Measurements from ENCODE around the gene SVOP.
"Not testable (repeated sequence)": the region's sequence is repeated elsewhere in the genome, so short reads cannot be mapped to it uniquely, and the experiment has no call there.

SVOP gene

DNA sequence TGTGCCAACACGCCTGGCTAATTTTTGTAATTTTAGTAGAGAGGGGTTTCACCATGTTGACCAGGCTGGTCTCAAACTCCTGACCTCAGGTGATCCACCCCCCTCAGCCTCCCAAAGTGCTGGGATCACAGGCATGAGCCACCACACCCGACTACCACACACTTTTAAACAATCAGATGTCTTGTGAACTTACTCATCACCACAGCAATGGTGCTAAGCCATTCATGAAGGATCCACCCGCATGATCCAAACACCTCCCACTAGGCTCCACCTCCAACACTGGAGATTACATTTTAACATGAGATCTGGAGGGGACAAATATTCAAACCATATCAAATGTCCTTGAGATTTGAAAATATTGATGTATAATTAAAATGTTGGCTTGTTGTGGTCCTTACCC lies 7.8 kb upstream of the SVOP start:
- DNase-seq = not testable (repeated sequence)

- peak; percentile 30 for DNase-seq
Observed at GRCh38 chr12:109027767-109028166, 6.9 kb upstream of the SVOP start.

DNA sequence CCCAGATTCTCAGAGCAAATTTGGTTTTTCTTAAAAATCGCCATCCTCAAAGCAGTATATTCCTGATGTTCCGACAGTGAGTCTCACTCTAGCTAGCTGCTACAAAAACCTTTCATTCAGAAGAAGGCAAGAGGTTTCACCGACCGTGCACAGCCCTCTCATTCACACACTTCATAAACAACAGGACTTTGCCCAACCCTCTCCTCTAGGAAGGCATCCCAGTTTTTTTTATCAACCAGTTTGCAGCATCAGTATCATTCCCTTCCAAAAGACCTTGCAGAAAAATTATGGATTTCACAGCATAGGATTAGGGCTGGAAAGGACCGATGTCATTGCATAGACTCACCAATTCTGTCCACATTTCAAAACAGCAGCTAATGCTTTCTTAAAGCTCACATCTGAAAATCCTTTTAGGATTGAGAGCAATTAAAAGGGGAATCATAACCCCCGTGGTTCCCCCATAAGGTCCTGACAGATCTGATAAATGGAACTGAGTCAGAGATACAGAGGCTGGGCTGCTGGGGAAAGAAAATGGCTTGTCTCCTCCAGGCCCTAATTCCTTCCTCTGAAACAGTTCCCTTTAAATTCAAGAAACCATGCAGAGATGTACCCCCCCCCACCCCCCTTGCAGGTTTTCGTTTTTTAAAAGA lies 597 bp downstream of the SVOP start:
- no peak for DNase-seq

DNA sequence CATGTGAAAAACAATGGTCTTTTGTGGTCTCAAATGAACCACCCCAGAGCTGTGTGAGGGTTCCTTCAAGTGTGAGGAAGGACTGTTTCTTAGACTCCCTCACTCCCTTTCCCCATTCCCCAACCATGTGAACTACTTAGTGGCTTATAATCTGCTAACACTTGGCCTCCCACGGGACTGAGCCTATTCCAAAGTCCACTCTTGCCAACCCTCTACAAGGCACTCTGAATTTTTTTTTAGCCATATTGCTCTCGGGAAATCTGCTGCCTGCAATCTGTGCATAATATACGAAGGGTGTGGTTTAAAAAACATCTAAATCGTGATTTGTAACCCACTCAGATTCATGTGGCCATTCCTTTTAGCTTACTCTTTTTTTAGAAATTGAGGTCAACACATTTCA lies 2.6 kb downstream of the SVOP start:
- DNase-seq = no peak

- no peak for DNase-seq
Observed at GRCh38 chr12:109016978-109017377, 3.9 kb downstream of the SVOP start.

GRCh38 chr12:109016016-109016415 lies 4.9 kb downstream of the SVOP start:
- no peak for DNase-seq

DNA sequence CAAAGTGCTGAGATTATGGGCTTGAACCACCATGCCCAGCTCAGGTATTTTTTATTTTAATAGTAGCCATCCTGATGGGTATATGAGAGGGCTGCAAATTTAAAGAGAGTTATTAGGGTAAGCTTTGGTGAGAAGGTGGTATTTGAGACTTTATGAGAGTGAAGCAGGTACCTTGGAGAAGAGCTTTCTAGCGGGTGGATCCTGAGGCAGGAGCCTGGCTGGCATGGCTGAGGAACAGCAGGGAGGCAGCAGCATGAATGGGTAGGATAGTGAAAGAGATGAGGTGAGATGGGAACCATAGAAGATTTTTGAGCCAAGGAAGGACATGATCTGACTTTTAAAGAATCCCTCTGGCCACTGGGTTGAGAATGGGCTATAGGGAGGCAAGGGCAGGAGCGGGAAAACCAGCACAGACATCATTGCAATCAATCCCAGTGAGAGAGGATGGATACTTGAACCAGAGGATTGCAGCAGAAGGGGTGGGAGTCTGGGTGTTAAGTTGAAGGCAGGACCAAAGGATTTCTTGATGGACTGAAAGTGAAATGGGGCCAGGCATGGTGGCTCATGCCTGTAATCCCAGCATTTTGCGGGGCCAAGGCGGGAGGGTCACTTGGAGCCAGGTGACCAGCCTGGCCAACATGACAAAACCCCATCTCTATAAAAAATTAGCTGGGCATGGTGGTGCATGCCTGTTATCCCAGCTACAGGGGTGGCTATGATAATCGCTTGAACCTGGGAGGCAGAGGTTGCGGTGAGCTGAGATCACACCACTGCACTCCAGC lies 5.7 kb downstream of the SVOP start:
- DNase-seq = no peak

- DNase-seq = no peak
Observed at GRCh38 chr12:109010259-109010658, 10.6 kb downstream of the SVOP start.

DNA sequence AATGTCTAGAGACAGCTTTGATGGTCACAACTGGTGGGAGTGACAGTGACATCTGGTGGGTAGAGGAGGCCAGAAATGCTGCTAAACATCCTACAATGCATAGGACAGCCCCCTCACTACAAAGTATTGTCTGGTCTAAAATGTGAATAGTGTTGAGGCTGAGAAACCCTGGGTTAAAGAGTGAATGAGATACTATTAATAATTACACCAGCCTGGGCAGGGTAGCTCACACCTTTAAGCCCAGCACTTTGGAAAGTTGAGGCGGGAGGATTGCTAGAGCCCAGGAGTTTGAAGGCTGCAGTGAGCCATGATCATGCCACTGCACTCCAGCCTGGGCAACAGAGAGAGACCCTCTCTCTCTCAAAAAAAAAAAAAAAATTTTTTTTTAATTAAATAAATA lies 11.1 kb downstream of the SVOP start:
- DNase-seq = no peak

- no peak for DNase-seq
Observed at GRCh38 chr12:109004017-109004416, 16.9 kb downstream of the SVOP start.

DNA sequence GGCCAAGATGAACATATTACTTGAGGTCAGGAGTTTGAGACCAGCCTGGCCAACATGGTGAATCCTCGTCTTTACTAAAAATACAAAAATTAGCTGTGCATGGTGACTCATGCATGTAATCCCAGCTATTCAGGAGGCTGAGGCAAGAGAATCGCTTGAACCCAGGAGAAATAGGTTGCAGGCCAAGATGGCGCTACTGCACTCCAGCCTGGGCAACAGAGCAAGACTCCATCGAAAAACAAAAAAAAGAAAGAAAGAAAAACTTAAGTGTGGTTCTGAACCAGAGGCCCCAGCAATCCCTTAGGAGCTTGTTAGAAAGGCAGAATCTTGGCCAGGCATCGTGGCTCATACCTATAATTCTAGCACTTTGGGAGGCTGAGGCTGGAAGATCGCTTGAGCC lies 24.5 kb downstream of the SVOP start:
- no peak for DNase-seq

DNA sequence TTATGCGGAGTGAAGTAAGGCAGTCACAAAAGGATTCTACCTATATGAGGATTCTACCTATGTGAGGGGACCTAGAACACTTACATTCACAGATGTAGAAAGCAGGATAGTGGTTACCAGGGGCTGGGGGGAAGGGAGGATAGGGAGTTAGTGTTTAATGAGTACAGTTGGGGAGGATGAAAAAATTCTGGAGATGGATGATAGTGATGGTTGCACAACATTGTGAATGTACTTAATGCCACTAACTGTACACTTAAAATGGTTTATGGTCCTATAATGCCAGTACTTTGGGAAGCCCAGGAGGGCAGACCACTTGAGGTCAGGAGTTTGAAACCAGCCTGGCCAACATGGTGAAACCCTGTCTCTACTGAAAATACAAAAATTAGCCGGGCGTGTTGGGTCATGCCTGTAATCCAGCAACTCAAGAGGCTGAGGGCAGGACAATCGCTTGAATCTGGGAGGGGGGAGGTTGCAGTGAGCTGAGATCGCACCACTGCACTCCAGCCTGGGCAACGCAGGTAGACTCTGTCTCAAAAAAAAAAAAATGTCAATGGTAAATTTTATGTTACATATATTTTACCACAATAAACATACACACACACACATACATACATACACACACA lies 25.4 kb downstream of the SVOP start:
- DNase-seq = no peak

- DNase-seq = not testable (repeated sequence)
Observed at GRCh38 chr12:108990103-108990502, 30.8 kb downstream of the SVOP start.

DNA sequence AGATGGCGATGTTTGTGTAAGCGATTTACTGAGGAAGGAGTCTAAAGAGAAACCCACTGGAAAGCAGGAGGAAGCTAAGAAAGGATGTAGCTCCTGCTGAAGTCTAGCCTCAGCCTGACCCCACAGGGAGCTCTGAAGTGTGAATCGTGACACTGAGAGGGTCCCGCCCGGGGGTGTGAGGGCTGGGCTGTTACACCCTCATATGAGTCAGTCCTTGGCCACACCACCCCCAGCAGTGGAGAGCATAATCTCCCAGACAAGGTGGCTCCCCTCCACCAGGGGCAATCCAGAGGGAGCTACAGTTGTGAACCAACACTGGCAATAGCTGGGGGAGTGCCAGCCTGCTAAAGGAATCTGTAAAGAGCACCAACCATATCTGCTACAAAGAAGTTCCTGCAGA lies 31.5 kb downstream of the SVOP start:
- DNase-seq = peak; percentile 74

GRCh38 chr12:108985750-108986149 lies 35.1 kb downstream of the SVOP start:
- no peak for DNase-seq

- DNase-seq = no peak
Observed at GRCh38 chr12:108983227-108983626, 37.6 kb downstream of the SVOP start.

DNA sequence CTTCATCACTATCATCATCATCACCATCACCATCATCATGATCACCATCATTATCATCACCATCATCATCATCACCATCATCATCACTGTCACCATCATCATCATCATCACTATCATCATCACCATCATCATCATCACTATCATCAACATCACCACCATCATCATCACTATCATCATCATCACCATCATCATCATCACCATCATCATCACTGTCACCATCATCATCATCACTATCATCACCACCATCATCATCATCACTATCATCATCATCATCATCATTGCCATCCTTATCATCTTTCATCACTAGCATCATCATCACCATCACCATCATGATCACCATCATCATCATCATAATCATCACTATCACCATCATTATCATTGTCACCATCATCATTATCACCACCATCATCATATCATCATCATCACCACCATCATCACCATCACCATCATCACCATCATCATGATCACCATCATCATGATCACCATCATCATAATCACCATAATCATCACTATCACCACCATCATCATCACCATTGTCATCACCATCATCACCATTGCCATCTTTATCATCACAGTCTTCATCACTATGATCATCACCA lies 38.1 kb downstream of the SVOP start:
- DNase-seq = no peak

DNA sequence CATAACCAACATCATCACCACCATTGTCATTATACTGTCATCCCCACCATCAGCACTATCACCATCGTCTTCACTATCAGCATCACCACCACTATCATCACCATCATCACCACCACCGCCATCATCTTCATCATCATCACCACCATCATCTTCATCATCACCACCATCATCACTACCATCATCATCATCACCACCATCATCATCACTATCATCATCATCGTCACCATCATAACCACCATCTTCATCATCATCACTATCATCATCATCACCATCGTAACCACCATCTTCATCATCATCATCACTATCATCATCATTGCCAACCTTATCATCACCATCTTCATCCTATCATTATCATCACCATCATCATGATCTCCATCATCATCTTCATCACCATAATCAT lies 39.0 kb downstream of the SVOP start:
- DNase-seq = no peak

- DNase-seq = peak; percentile 82
Observed at GRCh38 chr12:108980831-108981618, 39.8 kb downstream of the SVOP start.

GRCh38 chr12:108977360-108977759 lies 43.5 kb downstream of the SVOP start:
- no peak for DNase-seq

DNA sequence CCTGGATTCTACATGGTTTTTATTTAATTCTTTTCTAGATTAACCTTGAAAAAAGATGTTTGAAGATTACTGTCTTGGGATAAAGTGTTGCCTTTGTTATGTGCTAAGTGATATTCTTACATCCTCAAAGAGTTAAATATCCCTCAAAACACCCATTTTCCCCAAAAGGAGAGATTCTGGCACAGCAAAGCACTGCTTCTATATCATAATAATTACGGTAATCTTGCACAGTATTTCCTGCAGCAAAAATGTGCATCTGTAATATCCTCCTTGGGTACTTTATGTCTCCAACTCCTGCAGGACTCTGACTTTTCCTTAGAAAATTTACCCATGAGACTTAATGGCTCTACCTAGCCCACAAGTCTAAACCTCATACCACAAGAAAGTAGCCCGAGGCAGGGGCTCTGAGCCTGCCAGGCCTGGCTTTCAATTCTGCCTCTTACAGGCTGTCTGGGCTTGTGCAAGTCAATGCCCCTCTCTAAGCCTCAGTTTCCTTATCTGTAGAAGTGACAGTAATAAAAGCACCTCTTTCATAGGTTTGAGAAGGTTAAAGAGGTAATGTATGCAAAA lies 45.8 kb downstream of the SVOP start:
- DNase-seq = peak; percentile 8

DNA sequence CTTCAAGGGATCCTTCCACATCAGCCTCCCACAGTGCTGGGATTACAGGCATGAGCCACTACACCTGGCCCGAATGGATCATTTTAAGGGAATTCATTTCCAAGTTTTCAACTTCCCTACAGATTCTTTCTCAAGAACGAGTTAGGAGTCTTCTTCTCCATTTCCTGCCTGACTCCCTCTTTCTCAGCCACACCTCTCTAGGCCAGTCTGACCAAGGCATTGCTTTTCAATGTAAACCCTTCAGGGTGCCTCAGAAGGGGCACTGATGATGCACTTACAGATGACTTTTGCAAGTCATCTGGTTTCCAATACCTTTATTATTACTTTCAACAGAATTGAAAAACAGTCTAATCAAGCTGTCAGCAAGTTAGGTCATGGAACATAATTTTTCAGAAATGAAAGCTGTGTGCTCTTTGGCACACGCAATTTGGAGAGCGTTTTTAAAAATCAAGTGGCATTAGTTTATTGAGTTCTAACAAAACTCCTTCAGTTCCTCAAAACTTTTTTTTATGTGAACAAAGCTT lies 47.2 kb downstream of the SVOP start:
- DNase-seq = no peak

All from NCI-H226 (cell line).